Stomach smooth muscle (tissue), 2 donors: Measurements from ENCODE around the gene BMPR1A.
"Not testable (repeated sequence)": the region's sequence is repeated elsewhere in the genome, so short reads cannot be mapped to it uniquely, and the experiment has no call there.

Experiments used
- H3K27ac ChIP-seq: one replicate; pipeline ENCODE4 v1.7.0; 2013; ENCODE audit warnings: mild to moderate bottlenecking, low read length, inconsistent platforms
- H3K27me3 ChIP-seq, 2 donors: one replicate each; pipeline ENCODE4 v1.7.0; 2013; ENCODE audit warnings: low read length in 2 of 2; ENCODE audit not compliant: insufficient read depth in 2 of 2, control insufficient read depth in 1 of 2
- H3K36me3 ChIP-seq, 2 donors: one replicate each; pipeline ENCODE4 v1.7.0; 2013; ENCODE audit warnings: low read length in 2 of 2; ENCODE audit not compliant: control insufficient read depth in 2 of 2, insufficient read depth in 2 of 2
- H3K4me1 ChIP-seq: one replicate; pipeline ENCODE4 v1.7.0; 2013; ENCODE audit warnings: low read length; ENCODE audit not compliant: control insufficient read depth, insufficient read depth
- H3K4me3 ChIP-seq, 2 donors: one replicate each; pipeline ENCODE4 v1.7.0; 2013; ENCODE audit warnings: low read length in 2 of 2
- H3K9ac ChIP-seq, 2 donors: one replicate each; pipeline ENCODE4 v1.7.0; 2013; ENCODE audit warnings: low read length in 2 of 2, mild to moderate bottlenecking in 1 of 2
- H3K9me3 ChIP-seq, 2 donors: one replicate each; pipeline ENCODE4 v1.7.0; 2013; ENCODE audit warnings: low read length in 2 of 2; ENCODE audit not compliant: control insufficient read depth in 2 of 2
- donor health status: healthy.
- donor health status: Pancreatic carcinoma.

The BMPR1A gene

DNA sequence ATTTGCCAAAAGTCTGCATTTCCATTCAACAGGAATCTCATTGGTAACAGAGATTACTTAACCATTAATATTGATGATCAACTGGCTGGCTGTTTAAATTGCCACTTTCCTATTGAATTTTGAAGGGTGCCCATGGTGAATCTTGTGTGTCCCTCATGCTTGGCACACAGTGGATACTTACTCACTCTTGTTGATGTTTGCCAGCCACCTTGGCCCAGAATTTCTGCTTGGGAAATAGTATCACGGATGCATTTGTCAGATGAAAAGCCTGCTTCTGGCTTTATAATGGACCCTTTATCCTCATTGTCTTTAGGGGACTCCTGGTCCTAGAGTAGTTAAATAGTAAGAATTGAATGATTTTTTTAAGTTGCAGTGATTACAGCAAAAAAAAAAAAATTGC is 149.0 kb downstream of the BMPR1A start:
- H3K27me3 ChIP-seq, result no peaks in the 10 kb centered on the region
- peaks cover 10% of the 10 kb centered on the region for H3K4me1 ChIP-seq
- peaks cover 15 to 25% of the 10 kb centered on the region in 2 donors for H3K36me3 ChIP-seq
- H3K27ac ChIP-seq, result no peak overlapping the region
- no peaks in the 10 kb centered on the region for H3K9me3 ChIP-seq
- H3K4me3 ChIP-seq, result no peak overlapping the region
- no peak overlapping the region for H3K9ac ChIP-seq

GRCh38 chr10:86914734-86915133 is 158.3 kb downstream of the BMPR1A start:
- Histone ChIP-seq H3K27me3 (no peaks in the 10 kb centered on the region), H3K9ac (no peak overlapping the region), H3K4me1 (peaks cover 6% of the 10 kb centered on the region), H3K27ac (no peak overlapping the region), H3K9me3 (no peaks in the 10 kb centered on the region), H3K36me3 (peaks cover 18 to 28% of the 10 kb centered on the region in 2 donors), H3K4me3 (no peak overlapping the region)

GRCh38 chr10:86918022-86918471 is 161.6 kb downstream of the BMPR1A start:
- Histone ChIP-seq H3K4me1 (peaks cover 14% of the 10 kb centered on the region), H3K9ac (no peak overlapping the region), H3K27ac (peak overlapping the region; percentile 60), H3K27me3 (no peaks in the 10 kb centered on the region), H3K4me3 (no peak overlapping the region), H3K36me3 (peaks cover 31 to 37% of the 10 kb centered on the region in 2 donors), H3K9me3 (no peaks in the 10 kb centered on the region)

GRCh38 chr10:86922553-86922961 is 166.1 kb downstream of the BMPR1A start:
- Histone ChIP-seq H3K27ac (peak overlapping the region; percentile 77), H3K4me3 (no peak overlapping the region), H3K27me3 (no peaks in the 10 kb centered on the region), H3K36me3 (peaks cover 21 to 22% of the 10 kb centered on the region in 2 donors), H3K4me1 (peaks cover 14% of the 10 kb centered on the region), H3K9me3 (no peaks in the 10 kb centered on the region), H3K9ac (peak overlapping the region in 1 of 2 donors; percentile 44)

- H3K27me3 ChIP-seq, result no peaks in the 10 kb centered on the region
- H3K4me3 ChIP-seq, result no peak overlapping the region
- peak overlapping the region; percentile 29 to 58 for H3K9ac ChIP-seq
- peaks cover 11% of the 10 kb centered on the region for H3K4me1 ChIP-seq
- H3K36me3 ChIP-seq, result peaks cover 3 to 9% of the 10 kb centered on the region in 2 donors
- no peaks in the 10 kb centered on the region for H3K9me3 ChIP-seq
- H3K27ac ChIP-seq, result peak overlapping the region; percentile 37
Observed at GRCh38 chr10:86929468-86930380, 173.3 kb downstream of the BMPR1A start.

GRCh38 chr10:86931872-86932271 is 175.5 kb downstream of the BMPR1A start:
- Histone ChIP-seq H3K9me3 (no peaks in the 10 kb centered on the region), H3K4me1 (peaks cover 11% of the 10 kb centered on the region), H3K27me3 (no peaks in the 10 kb centered on the region), H3K27ac (peak overlapping the region; percentile 0), H3K4me3 (no peak overlapping the region), H3K9ac (no peak overlapping the region), H3K36me3 (peaks cover 3 to 11% of the 10 kb centered on the region in 2 donors)

- Histone ChIP-seq H3K36me3 (peaks cover 3 to 11% of the 10 kb centered on the region in 2 donors), H3K9ac (no peak overlapping the region), H3K9me3 (no peaks in the 10 kb centered on the region), H3K4me3 (no peak overlapping the region), H3K4me1 (peaks cover 13% of the 10 kb centered on the region), H3K27me3 (no peaks in the 10 kb centered on the region), H3K27ac (peak overlapping the region; percentile 0)
Observed at GRCh38 chr10:86932674-86933073, 176.3 kb downstream of the BMPR1A start.

DNA sequence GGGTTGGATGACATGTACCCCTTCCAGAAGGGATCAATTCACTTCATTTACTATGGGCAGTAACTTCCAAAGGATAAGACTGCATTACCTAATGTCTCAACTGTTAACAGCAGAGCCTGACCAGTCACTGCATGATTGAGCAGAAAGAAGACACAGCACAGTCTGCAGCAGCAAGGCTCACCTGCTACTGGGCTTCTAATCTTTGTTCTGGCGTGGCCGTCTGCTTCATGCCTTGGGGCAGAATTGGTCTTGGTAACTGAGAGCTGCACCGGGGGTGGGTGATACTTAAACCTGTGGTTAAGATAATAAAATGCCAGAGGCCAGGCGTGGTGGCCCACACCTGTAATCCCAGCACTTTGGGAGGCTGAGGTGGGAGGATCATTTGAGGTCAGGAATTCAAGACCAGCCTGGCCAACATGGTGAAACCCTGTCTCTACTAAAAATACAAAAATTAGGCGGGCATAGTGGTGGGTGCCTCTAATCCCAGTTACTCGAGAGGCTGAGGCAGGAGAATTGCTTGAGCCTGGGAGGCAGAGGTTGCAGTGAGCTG is 177.8 kb downstream of the BMPR1A start:
- H3K4me3 ChIP-seq, H3K9ac ChIP-seq, H3K9me3 ChIP-seq, H3K27me3 ChIP-seq, H3K27ac ChIP-seq: not testable (repeated sequence)
- peaks cover 15% of the 10 kb centered on the region for H3K4me1 ChIP-seq
- peaks cover 3 to 11% of the 10 kb centered on the region in 2 donors for H3K36me3 ChIP-seq

DNA sequence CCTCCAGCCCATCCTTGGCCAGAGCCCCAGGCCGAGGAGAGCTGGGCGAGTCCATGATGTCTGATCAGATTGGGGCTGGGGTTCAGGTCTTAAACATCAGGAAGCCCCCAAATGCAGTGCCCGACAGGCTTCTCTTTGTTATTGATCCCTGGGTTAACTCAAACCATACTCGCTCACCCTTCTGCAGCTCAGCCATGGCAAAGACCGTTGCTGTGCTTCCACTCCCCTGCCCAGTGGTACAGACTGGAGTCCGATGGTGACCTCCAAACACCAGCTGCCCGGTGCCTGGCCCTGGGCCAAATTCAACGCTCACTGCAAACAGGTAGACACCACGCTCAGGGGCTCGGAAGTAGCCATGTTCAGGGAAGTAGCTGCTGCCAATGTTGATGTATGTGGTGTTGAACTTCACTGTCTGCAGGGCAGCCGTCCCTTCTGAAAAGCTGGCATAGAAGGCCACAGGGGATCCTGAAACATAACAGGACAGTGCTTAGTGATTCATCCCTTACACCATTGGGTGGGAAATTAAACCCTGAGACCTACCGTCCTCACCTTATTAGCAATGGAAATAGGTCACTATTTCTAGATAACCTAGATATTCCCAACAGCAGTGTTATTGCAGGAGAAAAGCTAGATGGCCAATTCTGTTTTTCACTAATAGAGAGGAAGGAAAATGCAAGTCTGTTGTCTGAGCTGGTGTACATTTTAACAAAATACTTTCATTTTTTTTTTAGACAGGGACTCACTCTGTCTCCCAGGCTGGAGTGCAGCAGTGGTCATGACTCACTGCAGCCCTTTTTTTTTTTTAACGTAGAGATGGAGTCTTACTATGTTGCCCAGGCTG is 180.5 kb downstream of the BMPR1A start:
- Histone ChIP-seq H3K9ac (no peak overlapping the region), H3K4me1 (peaks cover 11% of the 10 kb centered on the region), H3K4me3 (no peak overlapping the region), H3K27me3 (peaks cover 0 to under 1% of the 10 kb centered on the region in 2 donors), H3K36me3 (peaks cover 0 to 6% of the 10 kb centered on the region in 2 donors), H3K27ac (no peak overlapping the region), H3K9me3 (no peaks in the 10 kb centered on the region)

- Histone ChIP-seq H3K4me3 (no peak overlapping the region), H3K9me3 (no peaks in the 10 kb centered on the region), H3K27me3 (peaks cover 0 to 7% of the 10 kb centered on the region in 2 donors), H3K36me3 (peaks cover 0 to 2% of the 10 kb centered on the region in 2 donors), H3K27ac (no peak overlapping the region), H3K9ac (no peak overlapping the region), H3K4me1 (peaks cover 15% of the 10 kb centered on the region)
Observed at GRCh38 chr10:86937502-86938154, 181.2 kb downstream of the BMPR1A start.
